Brain microvascular endothelial cell (primary cell): ENCODE data around the gene ZNF783.

Experiments
- DNase-seq: peaks from one replicate; pipeline ENCODE4 v3.0.0-alpha.2; 2020
- H3K27ac ChIP-seq: fragments of 250-450 bp; sonication (Bioruptor Pico); 2 replicates; pipeline ENCODE4 v1.5.1; 2020; ENCODE audit warnings: mild to moderate bottlenecking, moderate library complexity
- H3K27me3 ChIP-seq: fragments of 250-450 bp; sonication (Bioruptor Pico); replicated peaks from 2 replicates; pipeline ENCODE4 v1.5.1; 2020; ENCODE audit warnings: mild to moderate bottlenecking
- H3K36me3 ChIP-seq: fragments of 250-450 bp; sonication (Bioruptor Pico); replicated peaks from 2 replicates; pipeline ENCODE4 v1.5.1; 2020; ENCODE audit warnings: mild to moderate bottlenecking
- H3K4me3 ChIP-seq: 2 replicates; pipeline ENCODE4 v1.5.1; 2011; ENCODE audit warnings: low read depth, mild to moderate bottlenecking, control low read depth, low read length, moderate library complexity
- CTCF ChIP-seq: IDR thresholded peaks from 2 replicates; pipeline ENCODE4 v1.5.1; 2011; ENCODE audit warnings: low read depth, mild to moderate bottlenecking, moderate library complexity, low read length, control low read depth, inconsistent platforms; ENCODE audit errors: missing control alignments
- in situ Hi-C: cut with HindIII; loops from 2 replicates; pipeline ENCODE4 v1.10.0; 2017; ENCODE audit warnings: low sequenced_read_pairs, low pct_ligation_motif_present

ZNF783 gene

GRCh38 chr7:149333321-149333717 lies 71.3 kb downstream of the ZNF783 start:
- no peak for TF ChIP-seq CTCF
- in situ Hi-C loops, result no loop called here
- DNase-seq, result no peak
- H3K27me3 ChIP-seq, result no peaks in the 10 kb centered on the region
- H3K27ac ChIP-seq, result no peak overlapping the region
- no peak overlapping the region for H3K4me3 ChIP-seq
- no peaks in the 10 kb centered on the region for H3K36me3 ChIP-seq

- DNase-seq, result no peak
- no peak for TF ChIP-seq CTCF
- in situ Hi-C loops, result no loop called here
- no peaks in the 10 kb centered on the region for H3K36me3 ChIP-seq
- no peak overlapping the region for H3K27ac ChIP-seq
- no peak overlapping the region for H3K4me3 ChIP-seq
- no peaks in the 10 kb centered on the region for H3K27me3 ChIP-seq
Observed at GRCh38 chr7:149334219-149334618, 72.2 kb downstream of the ZNF783 start.
